Right lung (tissue), 5 donors: ENCODE results near the gene MRPL20. TPM values are rescaled to one million over a fixed set of nuclear protein-coding genes. Genes with fewer than 3 reads are reported as not detected.
"Not testable (repeated sequence)": the region's sequence is repeated elsewhere in the genome, so short reads cannot be mapped to it uniquely, and the experiment has no call there.

Source experiments
- DNase-seq, 2 donors: peaks; one replicate each; pipeline ENCODE4 v3.0.0-alpha.2; 2013
- polyA plus RNA-seq, 5 donors: library from polyadenylated mRNA; unstranded; fragments of 120-200 nt; gene quantifications; one replicate each; pipeline versions ENCODE4 v1.2.1 to v1.2.3, GENCODE V29; 2013; ENCODE audit warnings: inconsistent platforms in 1 of 5, low replicate concordance in 1 of 5; ENCODE audit not compliant: insufficient read length in 5 of 5, insufficient read depth in 1 of 5

The MRPL20 gene
- polyA plus RNA-seq, 5 donors, result 88.3 to 150 (median 104) TPM

DNA sequence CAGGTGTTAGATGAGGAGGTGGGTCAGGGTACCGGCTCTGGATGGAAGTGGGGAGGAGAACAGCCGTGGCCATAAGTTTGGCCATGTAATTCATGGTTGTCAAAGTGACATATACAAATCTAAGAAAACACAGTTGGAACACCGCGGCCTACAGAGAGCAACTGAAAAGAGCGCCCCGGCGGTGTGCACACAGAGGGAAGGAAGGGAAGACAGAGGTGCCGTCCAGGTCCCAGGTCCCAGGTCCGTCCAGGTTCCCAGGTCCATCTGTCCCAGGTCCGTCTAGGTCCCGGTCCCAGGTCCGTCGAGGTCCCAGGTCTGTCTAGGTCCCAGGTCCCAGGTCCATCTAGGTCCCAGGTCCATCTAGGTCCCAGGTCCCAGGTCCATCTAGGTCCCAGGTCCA lies 4.5 kb upstream of the MRPL20 start:
- no peak for DNase-seq

DNA sequence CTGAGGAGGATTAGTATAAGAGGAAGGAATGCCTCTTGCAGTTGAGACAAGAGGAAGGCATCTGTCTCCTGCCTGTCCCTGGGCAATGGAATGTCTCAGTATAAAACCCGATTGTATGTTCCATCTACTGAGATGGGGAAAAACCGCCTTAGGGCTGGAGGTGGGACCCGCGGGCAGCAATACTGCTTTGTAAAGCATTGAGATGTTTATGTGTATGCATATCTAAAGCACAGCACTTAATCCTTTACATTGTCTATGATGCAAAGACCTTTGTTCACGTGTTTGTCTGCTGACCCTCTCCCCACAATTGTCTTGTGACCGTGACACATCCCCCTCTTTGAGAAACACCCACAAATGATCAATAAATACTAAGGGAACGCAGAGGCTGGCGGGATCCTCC lies 3.1 kb upstream of the MRPL20 start:
- DNase-seq, result not testable (repeated sequence)

GRCh38 chr1:1407636-1408318 lies 684 bp upstream of the MRPL20 start:
- no peak for DNase-seq

DNA sequence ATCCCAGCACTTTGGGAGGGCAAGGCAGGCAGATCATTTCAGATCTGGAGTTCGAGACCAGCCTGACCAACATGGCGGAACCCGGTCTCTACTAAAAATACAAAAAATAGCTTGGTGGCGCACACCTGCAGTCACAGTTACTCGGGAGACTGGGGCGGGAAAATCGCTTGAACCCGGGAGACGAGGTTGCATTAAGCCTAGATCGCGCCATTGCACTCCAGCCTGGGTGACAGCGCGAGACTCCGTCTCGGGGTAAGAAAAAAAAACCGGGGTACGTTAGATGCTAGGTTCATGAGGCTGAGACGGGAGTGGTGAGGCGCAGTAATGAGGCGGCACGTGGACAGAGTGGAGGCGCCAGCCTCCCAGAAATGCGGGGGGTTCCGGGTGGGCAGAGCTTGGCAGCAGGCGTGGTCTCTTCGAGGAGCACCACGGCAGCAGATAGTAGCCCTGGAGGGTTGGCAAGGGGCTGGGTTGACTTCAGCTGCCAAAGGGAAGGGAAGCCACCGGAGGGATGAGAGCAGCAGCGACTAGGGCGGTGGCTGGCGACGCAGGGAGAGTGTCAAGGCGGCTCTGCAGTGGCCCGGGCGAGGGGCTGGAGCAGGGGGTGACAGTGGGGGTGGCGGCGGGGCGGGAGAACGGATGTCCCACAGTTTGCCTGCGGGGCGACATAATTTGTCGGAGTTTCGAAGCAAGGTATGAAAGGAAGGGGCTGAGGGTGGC lies 832 bp downstream of the MRPL20 start:
- DNase-seq, result no peak

GRCh38 chr1:1403653-1404052 lies 3.4 kb downstream of the MRPL20 start:
- no peak for DNase-seq

DNA sequence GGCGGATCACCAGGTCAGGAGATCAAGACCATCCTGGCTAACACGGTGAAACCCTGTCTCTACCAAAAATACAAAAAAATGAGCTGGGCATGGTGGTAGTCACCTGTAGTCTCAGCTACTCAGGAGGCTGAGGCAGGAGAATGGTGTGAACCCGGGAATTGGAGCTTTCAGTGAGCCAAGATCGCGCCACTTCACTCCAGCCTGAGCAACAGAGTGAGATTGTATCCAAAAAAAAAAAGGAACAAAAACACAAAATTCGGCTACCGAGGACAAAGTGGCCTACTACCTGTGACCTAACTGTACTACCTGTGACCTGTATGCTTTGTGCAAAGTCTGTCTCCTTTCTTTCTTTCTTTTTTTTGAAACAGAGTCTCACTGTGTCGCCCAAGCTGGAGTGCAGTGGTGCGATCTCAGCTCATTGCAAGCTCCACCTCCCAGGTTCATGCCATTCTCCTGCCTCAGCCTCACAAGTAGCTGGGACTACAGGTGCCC lies 4.1 kb downstream of the MRPL20 start:
- not testable (repeated sequence) for DNase-seq

DNA sequence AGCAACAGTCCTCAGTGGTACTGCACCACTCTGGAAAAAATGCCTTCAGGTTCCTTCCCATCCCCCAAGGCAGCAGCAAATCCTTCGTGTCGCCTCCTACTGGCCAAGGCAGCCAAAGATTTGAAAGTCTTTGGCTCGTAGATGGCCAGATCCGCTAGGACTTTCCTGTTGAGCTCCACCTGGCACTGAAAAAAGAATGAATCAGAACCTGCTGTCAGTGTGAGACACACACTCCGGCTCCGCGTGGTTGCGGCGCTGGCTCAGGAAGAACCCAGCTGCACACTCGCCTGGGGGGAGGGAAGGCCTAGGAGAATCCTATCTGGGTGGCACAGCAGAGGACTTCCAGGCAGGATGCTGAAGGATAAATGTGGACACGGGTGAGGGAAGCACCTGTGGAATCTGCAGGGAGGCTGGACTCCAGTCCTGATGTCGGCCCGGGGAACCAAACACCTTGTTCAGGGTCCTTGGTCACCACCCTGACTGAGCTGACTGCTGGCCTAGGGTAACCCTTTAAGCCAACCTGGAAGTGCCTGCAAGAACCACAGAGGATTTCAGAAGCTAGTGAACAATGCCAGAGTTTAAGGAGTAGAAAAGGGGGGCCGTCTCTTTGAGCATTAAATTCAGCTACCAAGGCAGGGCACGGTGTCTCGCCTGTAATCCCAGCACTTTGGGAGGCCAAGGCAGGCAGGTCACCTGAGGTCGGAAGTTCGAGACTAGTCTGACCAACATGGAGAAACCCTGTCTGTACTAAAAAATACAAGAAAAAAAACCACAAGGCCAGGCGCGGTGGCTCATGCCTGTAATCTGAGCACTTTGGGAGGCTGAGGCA lies 4.8 kb downstream of the MRPL20 start:
- no peak for DNase-seq

DNA sequence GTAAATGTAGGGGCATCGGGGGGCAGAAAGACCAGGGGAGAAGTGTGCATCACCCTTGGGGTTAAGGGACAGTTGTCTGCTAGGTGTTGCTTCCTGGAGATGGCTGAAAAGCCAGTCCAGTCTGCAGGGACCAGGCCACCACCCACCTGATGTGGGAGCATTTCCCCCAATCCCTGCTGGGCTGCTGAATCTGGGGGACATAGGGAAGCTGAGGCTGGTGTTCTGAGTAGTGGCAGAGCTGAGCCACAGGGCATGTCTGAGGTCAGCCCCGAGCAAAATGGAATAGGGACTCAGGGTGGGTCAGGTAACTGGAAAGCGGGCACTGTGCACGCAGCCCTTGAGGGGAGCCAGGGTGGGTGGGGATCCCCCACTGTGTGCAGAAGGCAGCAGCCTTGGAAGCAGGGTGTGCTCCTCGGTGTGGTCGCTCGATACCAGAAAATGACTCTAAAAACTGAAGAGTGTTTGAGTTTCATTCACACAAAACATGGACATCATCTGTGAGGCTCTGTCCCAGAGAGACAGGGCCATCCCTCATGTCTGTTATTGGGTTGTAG lies 5.6 kb downstream of the MRPL20 start:
- DNase-seq, result no peak

GRCh38 chr1:1400576-1401456 lies 6.3 kb downstream of the MRPL20 start:
- DNase-seq, result no peak

DNA sequence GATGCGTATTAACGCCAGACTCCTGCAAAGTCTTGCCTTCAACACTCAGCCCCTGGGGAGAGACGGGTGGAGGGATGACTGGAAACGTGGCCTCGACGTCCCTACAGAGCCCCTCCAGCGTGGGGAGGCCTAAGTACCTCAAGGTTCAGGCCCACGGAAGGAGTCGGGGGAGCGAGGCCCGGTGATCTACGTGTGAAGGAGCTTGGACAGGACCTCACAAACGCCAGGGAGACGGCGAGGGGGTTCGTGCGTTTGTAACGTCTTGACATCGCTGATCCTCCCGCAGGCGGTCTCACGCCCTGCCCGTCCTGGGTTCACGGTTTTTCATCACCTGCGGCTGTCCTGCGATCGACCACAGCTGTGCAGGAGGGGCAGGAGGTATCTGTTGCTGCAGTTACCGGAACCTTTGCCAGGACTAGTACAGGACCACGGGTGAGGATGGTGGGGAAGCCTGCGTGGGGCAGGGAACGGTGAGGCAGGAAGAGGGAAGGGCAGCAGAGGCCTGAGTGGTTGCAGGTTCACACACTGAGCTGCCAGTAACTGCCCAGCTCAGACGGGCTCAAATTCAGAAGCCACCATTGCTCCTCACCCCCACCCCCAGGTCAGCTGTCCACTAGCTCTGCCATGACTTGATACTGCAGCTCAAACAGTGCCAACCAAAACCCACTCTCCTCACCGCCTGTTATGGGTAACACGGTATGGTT lies 7.1 kb downstream of the MRPL20 start:
- no peak for DNase-seq

GRCh38 chr1:1399187-1399871 lies 7.8 kb downstream of the MRPL20 start, which contains the start of gene CCNL2:
CCNL2 (minus strand) TSS chr1:1399335; CDS start chr1:1399306, 29 bp downstream.
- DNase-seq, result peak; percentile 99 to 100

DNA sequence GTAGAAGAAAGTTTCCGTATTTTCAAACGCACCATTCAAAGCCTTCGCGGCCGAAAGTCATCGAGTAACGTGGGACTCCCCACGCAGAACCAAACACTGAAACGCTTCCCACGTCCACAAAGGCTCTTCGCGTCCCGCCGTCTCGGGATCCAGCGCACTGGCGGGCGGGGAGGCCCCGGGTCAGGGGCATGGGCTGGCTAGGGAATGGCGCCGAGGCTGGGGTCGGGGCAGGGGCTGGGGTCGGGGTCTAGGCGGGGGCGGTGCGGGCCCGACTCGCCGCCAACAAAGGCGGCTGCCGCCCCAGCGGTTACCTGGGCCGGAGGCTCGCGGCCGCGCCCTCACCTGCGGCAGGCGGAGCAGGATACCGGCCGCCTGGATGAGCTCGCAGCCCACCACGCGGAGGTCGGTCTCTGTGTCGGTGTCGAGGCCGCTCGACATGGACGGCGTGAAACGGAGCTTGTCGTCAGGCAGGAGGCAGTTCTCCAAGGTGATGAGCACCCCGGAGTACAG lies 8.4 kb downstream of the MRPL20 start:
- no peak for DNase-seq

- DNase-seq, result no peak
These were observed 9.1 kb downstream of the MRPL20 start for GRCh38 chr1:1397839-1398523.

- DNase-seq, result no peak
These were observed 11.9 kb downstream of the MRPL20 start for GRCh38 chr1:1395166-1395565.

- no peak for DNase-seq
These were observed 13.0 kb downstream of the MRPL20 start for GRCh38 chr1:1394116-1394515.

DNA sequence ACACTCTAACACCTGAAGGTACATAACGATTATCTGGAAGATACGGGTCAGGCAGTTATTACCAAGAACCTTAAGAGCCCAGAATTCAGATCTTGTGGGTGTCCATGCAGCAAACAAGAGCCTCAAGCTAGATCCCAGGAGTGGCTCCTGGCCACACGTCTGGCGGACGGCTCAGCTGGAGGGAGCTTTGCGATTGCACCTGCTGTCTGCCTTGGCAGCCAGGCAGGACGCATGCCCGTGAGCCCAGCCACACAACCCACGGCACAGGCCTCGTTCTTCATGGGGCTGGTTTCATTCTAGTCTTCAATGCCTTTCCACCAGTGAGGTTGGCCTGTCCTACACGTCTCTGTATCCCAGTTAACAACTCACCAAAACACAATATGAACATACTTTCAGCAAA lies 13.7 kb downstream of the MRPL20 start:
- no peak for DNase-seq

GRCh38 chr1:1393014-1393413 lies 14.1 kb downstream of the MRPL20 start:
- no peak for DNase-seq

- no peak for DNase-seq
These were observed 15.9 kb downstream of the MRPL20 start for GRCh38 chr1:1391225-1391624.

GRCh38 chr1:1390675-1391074 lies 16.4 kb downstream of the MRPL20 start:
- DNase-seq, result no peak
